GM12878 (cell line): ENCODE results near the gene PARP11. TPM values are rescaled to one million over a fixed set of nuclear protein-coding genes. Genes with fewer than 3 reads are reported as not detected.

Experiments
- ATAC-seq: fragments of 200-7000 bp; cut with Tn5 transposase; 3 replicates; pipeline ENCODE4 v1.9.1; 2020; ENCODE audit warnings: mild to moderate bottlenecking, moderate library complexity
- BruUV-seq: library from RNA; stranded (reverse); fragments of 400-500 nt; replicated peaks from 2 replicates; lab custom pipeline; 2021; lab: Mats Ljungman, UMichigan
- CTCF ChIA-PET: fragments of 300-600 bp; sonication (Branson Sonifier 250); formaldehyde crosslinking; extraction: SDS; loops from one replicate; lab custom pipeline; 2021; ENCODE audit warnings: inconsistent platforms; lab: Yijun Ruan, JAX
- POLR2A ChIA-PET: fragments of 350-600 bp; formaldehyde crosslinking; extraction: SDS; loops from one replicate; lab custom pipeline; 2021; ENCODE audit warnings: inconsistent platforms; lab: Charles Lee
- RAD21 ChIA-PET: fragments of 300-600 bp; sonication (Branson Sonifier 250); formaldehyde crosslinking; loops from one replicate; lab custom pipeline; 2023; ENCODE audit warnings: antibody characterized with exemption; ENCODE audit not compliant: unreplicated experiment; lab: Charles Lee
- SMC1A ChIA-PET: fragments of 300-600 bp; sonication (Branson Sonifier 250); formaldehyde crosslinking; loops from one replicate; lab custom pipeline; 2023; ENCODE audit not compliant: unreplicated experiment, uncharacterized antibody; lab: Charles Lee
- DNase-seq: peaks from one replicate; pipeline ENCODE4 v3.0.0-alpha.2; 2011; ENCODE audit warnings: low read depth, low spot score
- FAIRE-seq: peaks from 3 replicates; lab custom pipeline; 2011; peaks lifted over from hg19 to GRCh38; lab: Jason Lieb, UNC
- H2AFZ ChIP-seq: 2 replicates; pipeline ENCODE4 v1.6.0; 2011; ENCODE audit warnings: low read depth, low read length, control low read depth; ENCODE audit not compliant: control insufficient read depth
- H3K27ac ChIP-seq: 2 replicates; pipeline ENCODE4 v1.5.1; 2011; ENCODE audit warnings: control low read depth; ENCODE audit not compliant: control insufficient read depth, insufficient read depth
- H3K27me3 ChIP-seq, 2 experiments: replicated peaks in 1 of 2; 2 replicates each; pipeline versions ENCODE4 v1.6.0 to v1.6.1; 2011; ENCODE audit warnings: low read length in 1 of 2; ENCODE audit not compliant: control insufficient read depth in 2 of 2, insufficient read depth in 2 of 2
- H3K36me3 ChIP-seq, 2 experiments: 2 replicates each; pipeline ENCODE4 v1.5.1; 2011; ENCODE audit warnings: low read length in 1 of 2; ENCODE audit not compliant: control insufficient read depth in 2 of 2, insufficient read depth in 2 of 2
- H3K4me1 ChIP-seq: 2 replicates; pipeline ENCODE4 v1.6.1; 2011; ENCODE audit warnings: mild to moderate bottlenecking, low read length, moderate library complexity, mixed read lengths; ENCODE audit not compliant: control insufficient read depth, insufficient read depth
- H3K4me2 ChIP-seq: 2 replicates; pipeline ENCODE4 v1.6.0; 2011; ENCODE audit warnings: control low read depth; ENCODE audit not compliant: control insufficient read depth, insufficient read depth
- H3K4me3 ChIP-seq: fragments of 200-600 bp; sonication (generic); 2 replicates; pipeline ENCODE4 v1.5.1; 2016
- H3K79me2 ChIP-seq: 2 replicates; pipeline ENCODE4 v1.6.0; 2011; ENCODE audit warnings: low read length; ENCODE audit not compliant: control insufficient read depth, insufficient read depth
- H3K9ac ChIP-seq: 2 replicates; pipeline ENCODE4 v1.8.0; 2011; ENCODE audit warnings: low read length, control low read depth, mixed read lengths; ENCODE audit not compliant: control insufficient read depth, insufficient read depth
- H3K9me3 ChIP-seq: replicated peaks from 3 replicates; pipeline ENCODE4 v1.5.1; 2011; ENCODE audit warnings: mild to moderate bottlenecking, low read length; ENCODE audit not compliant: control insufficient read depth, insufficient read depth
- H4K20me1 ChIP-seq: 2 replicates; pipeline ENCODE4 v1.6.0; 2011; ENCODE audit not compliant: control insufficient read depth, insufficient read depth
- CBX3 ChIP-seq: fragments of 200-600 bp; sonication (generic); IDR thresholded peaks from 2 replicates; pipeline ENCODE4 v1.6.1; 2016; ENCODE audit warnings: low read depth, borderline replicate concordance
- ETV6 ChIP-seq, 2 experiments: fragments of 450-650 bp in 1 of 2; IDR thresholded peaks in 1 of 2; conservative IDR thresholded peaks in 1 of 2; 2 replicates each; pipeline ENCODE4 v1.6.1; 2014; ENCODE audit warnings: antibody characterized with exemption in 1 of 2, borderline replicate concordance in 1 of 2, low read depth in 1 of 2, mild to moderate bottlenecking in 1 of 2, moderate library complexity in 1 of 2
- NR2C2 ChIP-seq: IDR thresholded peaks from 2 replicates; pipeline ENCODE4 v1.6.1; 2011; ENCODE audit warnings: borderline replicate concordance, low read depth; ENCODE audit not compliant: control insufficient read depth, insufficient read length
- ZNF217 ChIP-seq: fragments of 450-650 bp; IDR thresholded peaks from 2 replicates; pipeline ENCODE4 v1.6.1; 2017; ENCODE audit warnings: antibody characterized with exemption, mild to moderate bottlenecking
- WGBS: methylation state at CpG from one replicate; pipeline ENCODE4 v1.1.6; 2016; ENCODE audit warnings: low lambda C conversion rate; ENCODE audit not compliant: insufficient replicate concordance, insufficient coverage; ENCODE audit errors: missing lambda C conversion rate; 5-methylcytosine and 5-hydroxymethylcytosine counted together
- in situ Hi-C: fragments of 300-500 bp; cut with MboI; formaldehyde crosslinking; loops from 9 replicates; pipeline ENCODE4 v1.14.3; 2018; ENCODE audit warnings: mixed read lengths
- intact Hi-C: fragments of 100-400 bp; cut with micrococcal nuclease; formaldehyde crosslinking; loops from one replicate; pipeline ENCODE4 v1.14.2; 2022; ENCODE audit not compliant: unreplicated experiment
- polyA plus RNA-seq, 11 experiments: library from polyadenylated mRNA; depleted of rRNA in 4 of 11; unstranded in 6 of 11; stranded (reverse) in 5 of 11; fragments of >200 nt; fragmentation: Nextera tagmentation in 4 of 11; fragmentation: Illumina TruSeq in 1 of 11; extraction: Ambion mirVana in 4 of 11; extraction: Trizol in 1 of 11; gene quantifications; 1 replicate in 1 of 11; 2 replicates in 10 of 11; pipeline versions ENCODE4 v1.2.1 to v1.2.3, GENCODE V29; 2011 to 2016; ENCODE audit warnings: inconsistent platforms in 2 of 11, missing spikeins in 2 of 11, low read depth in 1 of 11
- total RNA-seq, 4 experiments: library from RNA; depleted of rRNA in 3 of 4; stranded (reverse); fragments of >200 nt in 3 of 4; fragmentation: Illumina TruSeq in 1 of 4; extraction: Trizol in 1 of 4; gene quantifications; 2 replicates each; pipeline versions ENCODE4 v1.2.1 to v1.2.3, GENCODE V29; 2013 to 2021
- TF ChIP-seq, protein P1 (sequence below): fragments of 150-350 bp; IDR thresholded peaks from 2 replicates; pipeline ENCODE4 v1.6.1; 2016; ENCODE audit warnings: low read depth, low read length

PARP11 gene
- total and polyA plus RNA-seq, 10 of the 15 experiments (the other 5 are each of a cell fraction or from before 2014, with no cell fraction given): 3.0 to 14.1 (median 6.3) TPM

DNA sequence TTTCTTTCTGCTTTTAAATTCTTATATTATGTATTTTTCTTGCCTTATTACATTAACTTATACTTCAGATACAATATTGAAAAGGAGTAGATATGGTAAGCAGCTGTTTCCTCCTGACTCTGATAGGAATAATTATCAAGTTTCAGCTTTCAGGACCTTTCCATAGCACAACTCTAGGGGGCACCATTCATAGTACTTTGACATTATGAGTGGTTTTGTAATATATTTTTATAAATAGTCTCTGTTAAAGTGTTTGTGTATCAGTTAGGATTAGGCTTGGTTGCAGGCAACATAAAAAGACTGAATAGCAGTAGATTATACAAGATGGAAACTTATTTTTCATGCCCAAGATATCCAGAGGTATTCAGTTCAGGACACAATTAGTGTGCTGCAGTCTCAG lies 27.9 kb upstream of the PARP11 start:
- H3K27ac ChIP-seq: no peak overlapping the region
- H3K4me1 ChIP-seq: no peaks in the 10 kb centered on the region
- no peak overlapping the region for H3K4me3 ChIP-seq
- in situ Hi-C loops: no loop called here
- no peak overlapping the region for H3K4me2 ChIP-seq
- CTCF ChIA-PET: interaction anchor here (1.1 kb wide), 1 partner anchor 16 kb away, joined by 4 read pairs; no protein-coding TSS in a partner anchor
- no peaks in the 10 kb centered on the region for H4K20me1 ChIP-seq
- intact Hi-C loops: no loop called here
- no peak overlapping the region for H3K9ac ChIP-seq
- no peak for ATAC-seq
- H3K79me2 ChIP-seq: no peaks in the 10 kb centered on the region
- TF ChIP-seq ETV6 (conservative IDR thresholded peaks at IDR 0.05 in 1 of 2, IDR thresholded peaks at IDR 0.05 in 1 of 2; ENCODE audit: borderline replicate concordance in 1 of 2, low read depth in 1 of 2): no peak
- H3K9me3 ChIP-seq: no peaks in the 10 kb centered on the region
- no TSS peak for BruUV-seq
- FAIRE-seq: no peak
- H3K27me3 ChIP-seq: peaks cover 1 to 2% of the 10 kb centered on the region in 2 experiments; a peak in 2 of 4 replicates
- SMC1A ChIA-PET: no interaction called here
- RAD21 ChIA-PET: interaction anchor here (0.6 kb wide), 1 partner anchor 560 kb away, joined by 3 read pairs; no protein-coding TSS in a partner anchor
- no peak overlapping the region for H2AFZ ChIP-seq
- H3K36me3 ChIP-seq: no peaks in the 10 kb centered on the region
- POLR2A ChIA-PET: no interaction called here
- no peak for DNase-seq

DNA sequence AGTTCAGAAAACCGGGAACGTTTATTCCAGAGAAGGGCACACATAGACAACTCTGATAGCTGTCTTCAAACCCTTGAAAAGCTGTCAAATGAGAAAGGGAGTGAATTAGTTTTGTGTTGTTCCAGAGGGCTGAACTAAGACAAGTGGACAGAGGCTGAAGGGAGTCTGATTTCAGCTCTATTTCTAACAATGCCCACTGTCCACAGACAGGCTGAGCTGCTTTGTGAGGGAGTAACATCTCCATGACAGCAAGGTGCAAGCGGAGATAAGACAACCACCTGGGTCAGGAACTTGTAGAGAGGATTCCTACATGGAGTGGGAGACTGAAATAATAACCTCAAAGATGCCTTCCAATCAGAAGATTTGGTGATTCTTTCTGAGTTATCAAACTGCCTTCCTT lies 25.6 kb upstream of the PARP11 start:
- H4K20me1 ChIP-seq: no peaks in the 10 kb centered on the region
- no peak overlapping the region for H2AFZ ChIP-seq
- no peak overlapping the region for H3K9ac ChIP-seq
- ChIA-PET RAD21 (no interaction called here), POLR2A (no interaction called here)
- H3K4me3 ChIP-seq: no peak overlapping the region
- H3K9me3 ChIP-seq: no peaks in the 10 kb centered on the region
- in situ Hi-C loops: no loop called here
- DNase-seq (no peak), FAIRE-seq (no peak), ATAC-seq (no peak)
- no peak overlapping the region for H3K27ac ChIP-seq
- no TSS peak for BruUV-seq
- H3K79me2 ChIP-seq: no peaks in the 10 kb centered on the region
- 29% methylated on average over 3 of the region's 3 CpGs for WGBS
- no peak overlapping the region for H3K4me2 ChIP-seq
- no peaks in the 10 kb centered on the region for H3K4me1 ChIP-seq
- no peak for TF ChIP-seq ZNF217
- TF ChIP-seq CBX3: no peak
- TF ChIP-seq, protein P1, sequence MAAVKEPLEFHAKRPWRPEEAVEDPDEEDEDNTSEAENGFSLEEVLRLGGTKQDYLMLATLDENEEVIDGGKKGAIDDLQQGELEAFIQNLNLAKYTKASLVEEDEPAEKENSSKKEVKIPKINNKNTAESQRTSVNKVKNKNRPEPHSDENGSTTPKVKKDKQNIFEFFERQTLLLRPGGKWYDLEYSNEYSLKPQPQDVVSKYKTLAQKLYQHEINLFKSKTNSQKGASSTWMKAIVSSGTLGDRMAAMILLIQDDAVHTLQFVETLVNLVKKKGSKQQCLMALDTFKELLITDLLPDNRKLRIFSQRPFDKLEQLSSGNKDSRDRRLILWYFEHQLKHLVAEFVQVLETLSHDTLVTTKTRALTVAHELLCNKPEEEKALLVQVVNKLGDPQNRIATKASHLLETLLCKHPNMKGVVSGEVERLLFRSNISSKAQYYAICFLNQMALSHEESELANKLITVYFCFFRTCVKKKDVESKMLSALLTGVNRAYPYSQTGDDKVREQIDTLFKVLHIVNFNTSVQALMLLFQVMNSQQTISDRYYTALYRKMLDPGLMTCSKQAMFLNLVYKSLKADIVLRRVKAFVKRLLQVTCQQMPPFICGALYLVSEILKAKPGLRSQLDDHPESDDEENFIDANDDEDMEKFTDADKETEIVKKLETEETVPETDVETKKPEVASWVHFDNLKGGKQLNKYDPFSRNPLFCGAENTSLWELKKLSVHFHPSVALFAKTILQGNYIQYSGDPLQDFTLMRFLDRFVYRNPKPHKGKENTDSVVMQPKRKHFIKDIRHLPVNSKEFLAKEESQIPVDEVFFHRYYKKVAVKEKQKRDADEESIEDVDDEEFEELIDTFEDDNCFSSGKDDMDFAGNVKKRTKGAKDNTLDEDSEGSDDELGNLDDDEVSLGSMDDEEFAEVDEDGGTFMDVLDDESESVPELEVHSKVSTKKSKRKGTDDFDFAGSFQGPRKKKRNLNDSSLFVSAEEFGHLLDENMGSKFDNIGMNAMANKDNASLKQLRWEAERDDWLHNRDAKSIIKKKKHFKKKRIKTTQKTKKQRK: no peak
- no peak for TF ChIP-seq NR2C2
- TF ChIP-seq, all 136 proteins: peak for 0
- SMC1A ChIA-PET: interaction anchor here (0.5 kb wide), 1 partner anchor 1148 kb away, joined by 3 read pairs; no protein-coding TSS in a partner anchor
- Histone ChIP-seq H3K27me3 (peaks cover 1 to 2% of the 10 kb centered on the region in 2 experiments; a peak in 2 of 4 replicates), H3K36me3 (no peaks in the 10 kb centered on the region)
- CTCF ChIA-PET: interaction anchor here (2.1 kb wide), 1 partner anchor 13 kb away, joined by 5 read pairs; no protein-coding TSS in a partner anchor
- intact Hi-C loops: no loop called here
